Activated T-cell treated with anti-CD3 and anti-CD28 coated beads, Interleukin-2, amount 50 U/mL, for 24 hours (primary cell): Measurements from ENCODE around the gene JPH4.
A peak's percentile ranks its signal among the peaks of the same experiment; 100 is the strongest.

Source experiments
- DNase-seq: peaks from one replicate; pipeline ENCODE4 v3.0.0-alpha.2; 2020
- H3K27ac Mint-ChIP-seq: 2 replicates; pipeline ENCODE4 v1.8.0; 2020; ENCODE audit warnings: mild to moderate bottlenecking, mixed read lengths
- H3K27me3 Mint-ChIP-seq: 2 replicates; pipeline ENCODE4 v1.8.0; 2020; ENCODE audit warnings: mixed read lengths
- H3K36me3 Mint-ChIP-seq: 2 replicates; pipeline ENCODE4 v1.8.0; 2020; ENCODE audit warnings: low read depth, mixed read lengths
- H3K4me1 Mint-ChIP-seq: 2 replicates; pipeline ENCODE4 v1.8.0; 2020; ENCODE audit warnings: low read depth, mixed read lengths
- H3K4me3 Mint-ChIP-seq: 2 replicates; pipeline ENCODE4 v1.8.0; 2020; ENCODE audit warnings: mild to moderate bottlenecking, moderate library complexity, mixed read lengths
- H3K9me3 Mint-ChIP-seq: 2 replicates; pipeline ENCODE4 v1.8.0; 2020; ENCODE audit warnings: mixed read lengths

JPH4 gene

DNA sequence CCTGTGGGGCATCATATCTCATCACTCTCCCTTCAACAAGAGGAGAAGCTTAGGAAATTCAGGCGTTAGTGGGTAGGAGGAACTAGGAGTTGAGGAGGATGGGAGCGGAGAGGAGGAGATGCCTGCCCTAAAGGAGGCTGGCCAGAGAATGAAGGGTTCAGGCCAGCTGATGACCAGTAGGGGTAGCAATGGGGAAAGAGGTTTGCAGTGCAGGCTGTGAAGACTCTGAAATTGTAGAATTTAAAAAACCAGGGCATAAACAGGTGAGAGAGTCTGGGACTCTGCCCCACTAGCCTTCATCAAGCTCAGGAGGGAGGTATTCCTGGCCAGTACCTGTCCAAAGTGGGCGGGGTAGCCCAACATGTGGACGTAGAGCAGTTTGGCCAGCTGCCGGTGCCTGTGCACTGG, 11.8 kb downstream of the JPH4 start:
- DNase-seq, result no peak
- Mint-ChIP-seq H3K4me1 (peaks cover 30% of the 10 kb centered on the region), H3K36me3 (peaks cover 58% of the 10 kb centered on the region), H3K9me3 (no peaks in the 10 kb centered on the region), H3K4me3 (peak overlapping the region; percentile 96), H3K27me3 (no peaks in the 10 kb centered on the region), H3K27ac (peak overlapping the region; percentile 98)

DNA sequence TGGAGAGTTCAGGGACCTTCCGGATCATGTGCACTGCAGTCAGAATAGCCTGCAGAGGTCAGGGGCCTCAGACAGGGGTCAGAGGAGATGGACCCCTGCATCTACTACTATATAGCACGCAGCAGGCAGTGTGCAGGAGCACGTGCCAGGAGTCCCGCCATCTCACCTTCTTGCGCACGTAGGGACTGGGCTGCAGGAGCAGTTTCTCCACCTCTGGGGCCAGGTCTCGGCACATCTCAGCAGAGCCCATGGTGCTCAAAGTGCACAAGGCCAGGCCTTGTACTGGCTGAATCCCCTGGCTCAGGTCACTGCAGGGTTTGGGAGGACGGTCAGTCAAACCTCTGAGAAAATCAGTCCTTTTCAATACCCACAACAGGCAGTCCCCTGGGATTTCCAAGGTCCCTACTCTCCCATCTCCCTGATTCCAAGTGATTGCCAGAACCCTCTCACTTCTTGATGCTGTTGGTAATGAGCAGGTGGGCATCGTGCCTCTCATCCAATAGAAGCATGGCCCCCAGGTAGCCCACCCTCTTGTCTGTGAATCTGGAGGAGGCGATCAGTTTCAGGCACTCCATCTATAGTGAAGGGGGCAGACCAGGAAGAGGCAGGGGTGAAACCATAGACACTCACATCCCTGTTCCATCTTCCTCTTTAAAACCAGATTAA, 12.3 kb downstream of the JPH4 start:
- Mint-ChIP-seq H3K4me3 (peak overlapping the region; percentile 96), H3K27ac (peak overlapping the region; percentile 98), H3K27me3 (no peaks in the 10 kb centered on the region), H3K4me1 (peaks cover 31% of the 10 kb centered on the region), H3K36me3 (peaks cover 64% of the 10 kb centered on the region), H3K9me3 (no peaks in the 10 kb centered on the region)
- no peak for DNase-seq

DNA sequence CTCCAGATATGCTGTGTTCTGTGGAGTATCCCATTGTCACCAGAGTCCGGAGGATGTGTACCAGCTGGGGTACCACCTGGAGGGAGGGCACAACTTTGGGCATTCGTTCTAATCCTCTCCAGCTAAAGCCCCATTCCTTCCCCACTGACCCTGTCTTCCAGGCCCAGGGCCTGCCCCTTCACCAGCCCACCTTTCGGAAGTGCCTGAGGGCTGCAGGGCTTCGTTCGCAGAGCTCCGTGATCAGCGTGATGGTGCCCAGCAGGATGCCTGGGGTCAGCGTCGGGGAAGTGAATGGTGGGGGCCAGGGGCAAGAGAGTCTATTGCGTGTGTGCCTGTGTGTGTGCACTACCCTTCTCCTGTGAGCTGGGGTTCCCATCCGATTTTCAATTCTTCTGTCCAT, 13.0 kb downstream of the JPH4 start:
- Mint-ChIP-seq H3K27me3 (no peaks in the 10 kb centered on the region), H3K4me1 (peaks cover 34% of the 10 kb centered on the region), H3K27ac (peak overlapping the region; percentile 41), H3K4me3 (peak overlapping the region; percentile 96), H3K9me3 (no peaks in the 10 kb centered on the region), H3K36me3 (peaks cover 70% of the 10 kb centered on the region)
- DNase-seq, result no peak

DNA sequence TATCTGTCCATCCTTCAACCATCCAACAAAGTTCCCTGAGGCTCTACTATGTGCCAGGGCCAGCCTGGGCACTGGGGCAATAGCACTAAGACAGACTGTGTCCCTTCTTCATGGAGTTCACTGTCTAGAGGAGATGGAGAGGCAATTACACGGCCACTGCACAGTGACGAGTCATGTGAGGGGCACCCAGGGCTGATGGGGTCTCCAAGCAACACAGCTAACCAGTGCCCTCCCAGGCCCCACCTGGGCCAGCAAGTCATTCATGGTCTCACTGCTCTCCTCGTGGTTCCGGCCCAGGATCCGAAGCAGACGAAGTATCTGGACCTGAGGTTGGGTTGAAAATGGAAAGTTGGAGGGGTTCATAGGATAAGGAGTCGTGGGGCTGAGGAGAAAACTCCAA, 13.7 kb downstream of the JPH4 start:
- H3K4me1 Mint-ChIP-seq, result peaks cover 39% of the 10 kb centered on the region

DNA sequence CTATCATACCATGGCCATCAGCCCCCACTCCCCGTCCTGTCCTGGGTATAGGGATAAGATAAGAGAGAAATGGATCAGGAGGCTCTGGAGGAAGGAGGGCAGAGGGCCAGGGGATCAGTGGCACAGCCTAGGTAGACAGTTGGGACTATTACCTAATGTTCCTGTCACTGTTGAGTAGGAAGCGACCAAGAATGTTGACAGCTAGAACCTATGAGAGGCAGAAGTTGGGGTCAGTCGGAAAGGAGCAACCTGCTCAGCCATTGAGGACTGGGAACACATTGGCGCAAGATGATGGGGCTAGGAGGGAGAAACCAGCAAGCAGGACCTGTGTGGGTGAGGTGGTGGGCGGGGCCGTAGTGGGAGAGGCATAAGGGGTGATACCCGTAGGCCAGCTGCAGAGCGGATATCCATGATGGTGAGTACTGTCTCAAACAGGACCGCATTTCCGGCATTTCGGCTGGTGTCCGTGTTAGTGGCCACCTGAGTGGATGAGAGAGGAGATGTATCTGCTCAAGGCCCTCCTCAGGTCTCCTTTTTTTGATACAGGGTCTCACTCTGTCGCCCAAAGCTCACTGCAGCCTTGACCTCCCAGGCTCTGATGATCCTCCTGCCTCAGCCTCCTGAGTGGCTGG, 14.3 kb downstream of the JPH4 start:
- Mint-ChIP-seq H3K27ac (peak overlapping the region; percentile 76), H3K4me3 (no peak overlapping the region), H3K36me3 (peaks cover 83% of the 10 kb centered on the region), H3K27me3 (no peaks in the 10 kb centered on the region), H3K4me1 (peaks cover 44% of the 10 kb centered on the region), H3K9me3 (no peaks in the 10 kb centered on the region)
- peak; percentile 29 for DNase-seq

More for the DNA sequence above, 13.7 kb downstream of the JPH4 start:
- no peak for DNase-seq
- Mint-ChIP-seq H3K4me3 (no peak overlapping the region), H3K27me3 (no peaks in the 10 kb centered on the region), H3K36me3 (peaks cover 77% of the 10 kb centered on the region), H3K27ac (peak overlapping the region; percentile 66), H3K9me3 (no peaks in the 10 kb centered on the region)

DNA sequence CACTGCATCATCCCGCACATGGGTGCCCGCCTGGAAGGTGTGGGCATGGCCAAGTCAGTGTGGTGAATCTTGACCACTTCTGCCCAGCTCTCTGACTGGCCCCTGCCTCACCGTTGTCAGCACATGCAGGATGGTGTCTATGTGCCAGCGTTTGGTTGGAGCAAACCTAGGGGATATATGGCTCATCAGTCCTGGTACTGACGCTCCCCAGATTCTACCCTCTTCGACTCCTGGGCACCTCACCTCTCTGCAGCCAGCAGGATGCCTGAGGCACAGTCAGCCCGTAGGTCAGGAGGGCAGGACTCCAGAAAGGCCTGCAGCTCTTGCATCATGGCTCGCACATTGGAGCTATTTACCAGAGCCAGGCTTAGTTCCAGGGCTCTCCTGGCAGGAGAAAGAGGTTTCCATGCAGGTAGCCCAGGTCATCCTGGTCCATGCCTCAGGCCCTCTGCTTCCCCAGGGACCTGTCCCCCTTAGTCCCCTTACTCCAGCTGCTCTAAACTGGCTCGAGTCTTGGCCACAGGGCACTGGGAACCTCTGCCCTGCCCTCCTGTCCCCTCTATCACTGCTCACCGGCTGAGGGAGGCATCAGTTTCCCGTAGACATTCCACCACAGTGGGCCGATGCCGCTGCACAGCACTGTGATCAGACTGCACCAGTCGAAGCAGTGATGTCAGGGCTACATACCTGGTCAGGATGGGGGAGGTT, 15.0 kb downstream of the JPH4 start:
- Mint-ChIP-seq H3K4me1 (peaks cover 40% of the 10 kb centered on the region), H3K27ac (peak overlapping the region; percentile 76), H3K36me3 (peaks cover 90% of the 10 kb centered on the region)

DNA sequence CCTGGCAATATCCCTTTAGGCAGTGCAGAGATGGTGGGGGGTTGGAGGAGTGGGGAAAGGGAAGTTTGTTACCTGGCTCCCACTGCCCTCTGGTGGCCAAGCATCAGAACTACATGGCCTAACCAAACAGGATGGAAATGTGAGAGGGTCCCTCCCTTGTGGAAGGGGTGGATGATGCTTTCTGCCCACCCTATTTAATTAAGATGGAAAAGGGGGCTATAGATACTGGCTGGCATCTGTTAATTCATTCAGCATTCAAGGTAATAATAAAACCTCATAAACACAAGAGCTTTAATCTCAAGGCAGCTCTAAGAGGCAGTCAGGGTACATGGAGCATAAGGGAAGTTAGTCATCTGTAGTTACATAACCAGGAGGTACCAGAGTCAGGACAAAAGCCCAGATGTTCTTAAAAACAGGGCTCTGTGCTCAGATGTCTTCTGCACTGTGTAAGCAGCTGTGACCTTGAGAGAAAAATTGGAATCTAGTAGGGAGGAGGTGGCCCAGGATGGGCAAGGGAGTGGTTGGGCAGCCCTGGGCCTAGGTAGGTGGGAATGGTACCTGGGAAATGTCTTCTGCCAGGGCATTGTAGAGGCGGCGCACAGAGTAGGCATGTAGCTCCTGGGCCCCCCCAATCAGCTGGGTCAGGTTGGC, 15.6 kb downstream of the JPH4 start:
- Mint-ChIP-seq H3K9me3 (no peaks in the 10 kb centered on the region), H3K36me3 (peaks cover 97% of the 10 kb centered on the region), H3K4me1 (peaks cover 39% of the 10 kb centered on the region), H3K4me3 (no peak overlapping the region), H3K27me3 (no peaks in the 10 kb centered on the region), H3K27ac (peak overlapping the region; percentile 14)
- DNase-seq, result peak; percentile 67

More for the DNA sequence above, 15.0 kb downstream of the JPH4 start:
- no peak for DNase-seq
- no peaks in the 10 kb centered on the region for H3K9me3 Mint-ChIP-seq
- no peak overlapping the region for H3K4me3 Mint-ChIP-seq
- H3K27me3 Mint-ChIP-seq, result no peaks in the 10 kb centered on the region

DNA sequence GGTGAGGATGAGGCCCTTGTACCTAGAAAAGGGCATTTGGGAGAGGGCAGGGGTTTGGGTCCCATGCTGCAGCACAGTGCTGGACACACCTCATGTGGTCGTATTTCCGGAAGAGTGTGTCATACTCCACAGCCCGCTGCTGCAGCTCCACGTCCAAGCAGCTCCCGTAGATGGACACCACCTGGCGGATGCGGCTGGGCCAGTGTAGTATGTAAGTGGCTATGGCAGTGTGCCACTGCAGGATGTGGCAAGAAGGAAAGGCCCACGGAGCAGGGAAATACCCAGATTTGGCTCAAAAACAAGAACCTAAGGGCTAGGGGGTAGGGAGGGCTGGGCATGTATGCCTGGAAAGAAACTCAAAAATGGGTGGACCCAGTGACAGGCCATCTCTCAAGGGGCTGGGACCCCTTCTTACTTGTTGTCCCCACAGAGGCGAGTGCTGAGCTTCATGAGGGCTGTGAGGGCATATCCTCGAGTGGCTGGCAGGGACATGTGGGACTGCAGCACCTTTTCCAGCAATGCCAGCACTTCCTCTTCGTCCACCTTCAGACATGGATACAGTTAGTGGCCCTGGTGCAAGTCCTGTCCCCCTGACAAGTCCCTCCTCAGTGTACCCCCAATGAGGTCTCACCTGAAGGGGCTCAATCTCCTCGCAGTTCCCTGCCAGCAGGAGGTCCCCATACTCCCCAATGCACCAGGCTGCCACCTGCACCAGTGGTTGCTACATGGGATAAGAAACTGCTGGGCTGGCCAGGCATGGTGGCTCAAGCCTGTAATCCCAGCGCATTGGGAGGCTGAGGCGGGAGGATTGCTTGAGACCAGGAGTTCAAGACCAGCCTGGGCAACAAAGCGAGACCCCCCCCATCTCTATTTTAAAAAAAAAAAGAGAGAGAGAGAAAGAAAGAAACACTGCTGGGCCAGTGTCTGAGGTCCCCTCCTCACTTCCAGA, 16.4 kb downstream of the JPH4 start:
- H3K9me3 Mint-ChIP-seq, result no peaks in the 10 kb centered on the region
- peak; percentile 36 for DNase-seq
- H3K4me3 Mint-ChIP-seq, result no peak overlapping the region
- H3K4me1 Mint-ChIP-seq, result peaks cover 41% of the 10 kb centered on the region
- no peaks in the 10 kb centered on the region for H3K27me3 Mint-ChIP-seq
- H3K27ac Mint-ChIP-seq, result peak overlapping the region; percentile 79
- H3K36me3 Mint-ChIP-seq, result peaks cover 98% of the 10 kb centered on the region

DNA sequence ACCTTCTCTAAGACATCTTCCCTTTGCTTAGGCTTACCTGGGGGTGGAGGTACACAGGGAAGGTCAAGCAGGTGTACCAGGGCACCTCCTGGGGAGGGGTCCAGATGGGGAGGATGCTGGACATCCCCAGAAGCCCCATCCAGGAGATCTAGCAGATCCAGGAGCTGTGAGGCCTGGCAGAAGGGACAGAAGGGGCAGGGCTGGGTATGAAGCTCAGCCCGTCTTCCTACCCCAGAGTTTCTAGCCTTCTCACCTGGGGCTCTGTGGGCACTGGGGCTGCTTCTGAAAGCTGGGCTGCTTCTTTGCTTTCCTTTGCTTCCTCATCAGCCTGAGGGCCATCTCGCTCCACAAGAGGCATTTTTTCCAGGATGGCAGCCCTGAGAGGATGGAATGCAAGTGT, 17.3 kb downstream of the JPH4 start:
- Mint-ChIP-seq H3K36me3 (peaks cover 98% of the 10 kb centered on the region), H3K27ac (peak overlapping the region; percentile 79), H3K4me3 (no peak overlapping the region), H3K27me3 (no peaks in the 10 kb centered on the region), H3K9me3 (no peaks in the 10 kb centered on the region), H3K4me1 (peaks cover 42% of the 10 kb centered on the region)
- DNase-seq, result no peak

DNA sequence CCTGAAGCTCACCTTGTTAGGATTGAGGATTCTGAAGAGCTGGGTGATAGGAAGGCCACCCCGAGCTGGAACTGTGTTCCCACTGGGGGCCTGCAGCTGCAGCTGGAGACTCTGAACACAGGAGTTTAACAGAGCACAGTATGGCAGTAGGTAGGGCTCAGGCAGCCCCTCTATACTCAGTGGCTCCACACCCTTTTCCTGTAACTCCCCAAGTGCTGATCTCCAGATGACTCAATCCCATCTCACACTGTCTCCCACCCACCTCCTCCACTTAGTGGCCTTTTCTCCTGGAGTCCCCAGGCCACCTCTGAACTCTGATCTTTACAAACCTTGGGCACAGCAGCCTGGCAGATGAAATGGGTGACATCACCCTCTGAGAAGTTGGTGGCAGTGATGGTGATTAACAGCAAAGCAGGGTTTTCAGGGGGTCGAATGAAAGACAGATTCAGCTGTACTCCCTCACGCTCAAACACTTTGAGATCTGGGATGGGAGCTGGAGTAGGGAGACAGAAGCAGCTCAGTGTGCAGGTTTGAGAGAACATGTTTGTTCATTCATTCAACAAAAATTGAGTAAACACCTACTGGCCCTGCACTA, 18.6 kb downstream of the JPH4 start:
- Mint-ChIP-seq H3K36me3 (peaks cover 90% of the 10 kb centered on the region), H3K27ac (peak overlapping the region; percentile 83), H3K4me1 (peaks cover 46% of the 10 kb centered on the region), H3K27me3 (no peaks in the 10 kb centered on the region), H3K4me3 (no peak overlapping the region), H3K9me3 (no peaks in the 10 kb centered on the region)
- no peak for DNase-seq

DNA sequence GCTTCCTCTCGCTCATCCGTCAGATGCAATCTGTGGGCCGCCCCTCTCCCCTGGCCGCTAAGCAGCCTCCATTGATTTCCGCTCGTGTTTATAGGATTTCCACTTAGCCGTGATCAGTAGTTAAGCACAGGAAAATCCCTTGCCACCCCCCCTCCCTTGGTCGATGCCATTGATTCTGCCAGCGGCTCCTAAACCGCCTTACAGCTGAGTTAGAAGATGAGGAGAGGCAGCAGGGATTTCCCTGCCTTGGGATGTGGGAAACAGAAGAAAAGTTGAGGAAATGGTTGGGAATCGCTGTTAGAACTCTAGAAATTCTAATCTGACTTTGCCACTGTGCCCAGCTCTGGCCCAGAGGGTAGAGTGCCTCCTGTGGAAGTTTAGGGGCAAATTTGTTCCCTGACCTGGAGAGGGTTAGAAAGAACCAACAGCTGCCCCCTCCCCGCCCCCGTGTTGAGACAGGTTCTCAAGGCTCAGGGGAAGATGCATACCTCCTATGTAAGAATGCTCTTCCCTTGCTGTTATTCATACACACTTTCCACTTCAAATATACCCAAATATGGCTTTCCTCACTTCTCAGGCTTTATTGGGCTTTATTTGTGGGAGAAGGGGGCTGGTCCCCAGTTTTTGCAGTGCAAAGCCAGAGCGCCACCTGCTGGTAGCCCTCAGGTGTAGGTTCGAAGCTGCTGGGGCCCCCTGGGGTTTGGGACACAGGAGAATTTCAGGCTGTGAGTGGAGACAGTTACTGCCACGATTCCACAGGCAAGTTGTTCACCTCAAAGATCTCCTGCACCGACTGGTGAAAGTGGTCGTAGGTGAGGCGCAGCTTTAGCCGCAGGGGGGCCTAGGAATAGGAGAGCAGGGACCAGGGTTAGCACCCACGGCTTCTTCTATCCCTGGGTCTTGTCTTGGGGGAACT, 19.3 kb downstream of the JPH4 start:
- peaks cover 48% of the 10 kb centered on the region for H3K4me1 Mint-ChIP-seq
- DNase-seq, result peak; percentile 78
- H3K27me3 Mint-ChIP-seq, result no peaks in the 10 kb centered on the region
- H3K36me3 Mint-ChIP-seq, result peaks cover 82% of the 10 kb centered on the region
- H3K9me3 Mint-ChIP-seq, result no peaks in the 10 kb centered on the region
- no peak overlapping the region for H3K4me3 Mint-ChIP-seq
- peak overlapping the region; percentile 83 for H3K27ac Mint-ChIP-seq

DNA sequence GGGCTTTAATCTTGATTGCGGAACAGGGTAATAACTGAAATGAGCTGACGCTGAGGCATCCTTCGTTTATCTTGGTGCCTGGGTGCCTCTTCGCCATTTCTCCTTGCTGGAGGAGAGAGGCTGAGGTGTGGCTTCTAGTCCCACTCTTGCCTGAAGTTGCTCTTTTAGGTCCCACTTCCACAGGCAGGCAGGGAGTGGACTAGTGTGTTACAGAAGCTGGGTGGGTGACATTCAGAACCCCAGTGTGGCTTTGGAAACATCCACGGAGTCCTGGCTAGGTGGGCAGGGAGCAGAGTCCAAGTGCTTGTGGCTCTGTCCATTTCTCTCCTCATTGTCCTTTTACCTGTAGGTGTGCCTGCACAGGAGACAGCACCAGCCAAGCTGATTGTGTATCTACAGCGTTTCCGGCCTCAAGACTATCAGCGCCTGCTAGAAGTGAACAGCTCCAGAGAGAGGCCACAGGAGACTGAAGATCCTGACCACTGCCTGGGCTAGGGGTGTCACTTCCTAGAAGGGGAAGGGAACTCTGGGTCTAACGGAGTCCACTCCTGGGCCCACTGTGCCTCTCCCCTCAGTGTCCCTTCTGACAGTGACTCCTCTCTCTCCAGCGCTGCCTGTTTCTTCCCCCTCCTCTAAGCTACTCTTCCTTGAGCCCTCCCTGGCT, 20.1 kb downstream of the JPH4 start:
- peaks cover 48% of the 10 kb centered on the region for H3K4me1 Mint-ChIP-seq
- peak overlapping the region; percentile 98 for H3K27ac Mint-ChIP-seq
- H3K36me3 Mint-ChIP-seq, result peaks cover 74% of the 10 kb centered on the region
- peak overlapping the region; percentile 96 for H3K4me3 Mint-ChIP-seq
- H3K9me3 Mint-ChIP-seq, result no peaks in the 10 kb centered on the region
- no peaks in the 10 kb centered on the region for H3K27me3 Mint-ChIP-seq
- no peak for DNase-seq
